SJSA1 (cell line): ENCODE results near the gene PAX1. TPM values are rescaled to one million over a fixed set of nuclear protein-coding genes. Genes with fewer than 3 reads are reported as not detected.

Experiments
- DNase-seq, 2 experiments: peaks; one replicate each; pipeline ENCODE4 v3.0.0-alpha.2; 2015 to 2020; ENCODE audit warnings: low spot score in 2 of 2, low read depth in 1 of 2
- H3K27ac ChIP-seq: fragments of 250-450 bp; sonication (Bioruptor Pico); 2 replicates; pipeline ENCODE4 v1.5.1; 2020; ENCODE audit warnings: mild to moderate bottlenecking, moderate library complexity
- H3K27me3 ChIP-seq: fragments of 250-450 bp; sonication (Bioruptor Pico); replicated peaks from 2 replicates; pipeline ENCODE4 v1.5.1; 2020; ENCODE audit warnings: mild to moderate bottlenecking, moderate library complexity
- H3K36me3 ChIP-seq: fragments of 250-450 bp; sonication (Bioruptor Pico); 2 replicates; pipeline ENCODE4 v1.5.1; 2020; ENCODE audit warnings: mild to moderate bottlenecking
- H3K4me1 ChIP-seq: fragments of 250-450 bp; sonication (Bioruptor Pico); replicated peaks from 2 replicates; pipeline ENCODE4 v1.6.1; 2021; ENCODE audit warnings: mild to moderate bottlenecking
- H3K4me3 ChIP-seq: fragments of 250-450 bp; sonication (Bioruptor Pico); 2 replicates; pipeline ENCODE4 v1.5.1; 2020; ENCODE audit warnings: mild to moderate bottlenecking
- H3K9me3 ChIP-seq: fragments of 250-450 bp; sonication (Bioruptor Pico); replicated peaks from 2 replicates; pipeline ENCODE4 v1.5.1; 2020; ENCODE audit warnings: mild to moderate bottlenecking
- total RNA-seq: library from RNA; depleted of rRNA; stranded (reverse); fragments of >200 nt; shearing (Covaris generic); gene quantifications from 2 replicates; pipeline ENCODE4 v1.2.3, GENCODE V29; 2014

The PAX1 gene
- total RNA-seq, 1 experiment from 2014 or later: not detected

DNA sequence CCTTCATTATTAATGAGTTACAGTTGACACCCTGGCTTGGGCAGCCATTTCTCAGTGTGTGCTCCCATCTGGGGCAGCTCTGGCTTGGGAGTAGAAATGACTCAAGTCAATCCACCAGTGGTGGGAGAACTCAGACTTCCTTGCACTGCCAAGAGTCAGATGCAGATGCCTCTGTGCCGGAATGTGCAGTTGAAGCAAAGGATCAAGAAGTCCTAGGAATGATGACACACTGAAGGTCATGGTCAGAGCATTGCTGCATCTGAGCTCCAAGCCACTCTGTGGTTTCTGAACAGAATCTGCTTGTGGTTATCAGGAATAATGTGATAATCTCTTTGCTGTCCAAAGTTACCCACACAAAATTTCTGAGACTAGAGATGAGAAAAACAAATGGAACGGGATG, 19.5 kb upstream of the PAX1 start:
- no peaks in the 10 kb centered on the region for H3K27me3 ChIP-seq
- no peaks in the 10 kb centered on the region for H3K36me3 ChIP-seq
- DNase-seq: no peak
- no peaks in the 10 kb centered on the region for H3K9me3 ChIP-seq
- no peaks in the 10 kb centered on the region for H3K4me1 ChIP-seq
- no peak overlapping the region for H3K4me3 ChIP-seq
- H3K27ac ChIP-seq: no peak overlapping the region

GRCh38 chr20:21693322-21693721, 12.1 kb upstream of the PAX1 start:
- no peaks in the 10 kb centered on the region for H3K27me3 ChIP-seq
- H3K36me3 ChIP-seq: no peaks in the 10 kb centered on the region
- no peaks in the 10 kb centered on the region for H3K4me1 ChIP-seq
- H3K27ac ChIP-seq: no peak overlapping the region
- no peak overlapping the region for H3K4me3 ChIP-seq
- no peak for DNase-seq
- no peaks in the 10 kb centered on the region for H3K9me3 ChIP-seq

- DNase-seq: no peak
- no peaks in the 10 kb centered on the region for H3K27me3 ChIP-seq
- H3K27ac ChIP-seq: no peak overlapping the region
- H3K36me3 ChIP-seq: no peaks in the 10 kb centered on the region
- no peaks in the 10 kb centered on the region for H3K9me3 ChIP-seq
- H3K4me1 ChIP-seq: no peaks in the 10 kb centered on the region
- H3K4me3 ChIP-seq: no peak overlapping the region
Observed at GRCh38 chr20:21698494-21699215, 6.8 kb upstream of the PAX1 start.

- H3K27me3 ChIP-seq: no peaks in the 10 kb centered on the region
- no peak overlapping the region for H3K27ac ChIP-seq
- no peak overlapping the region for H3K4me3 ChIP-seq
- H3K9me3 ChIP-seq: no peaks in the 10 kb centered on the region
- no peak for DNase-seq
- H3K4me1 ChIP-seq: no peaks in the 10 kb centered on the region
- H3K36me3 ChIP-seq: no peaks in the 10 kb centered on the region
Observed at GRCh38 chr20:21699216-21699508, 6.3 kb upstream of the PAX1 start.

- no peaks in the 10 kb centered on the region for H3K4me1 ChIP-seq
- H3K9me3 ChIP-seq: no peaks in the 10 kb centered on the region
- no peaks in the 10 kb centered on the region for H3K36me3 ChIP-seq
- no peak overlapping the region for H3K4me3 ChIP-seq
- DNase-seq: no peak
- peaks cover 5% of the 10 kb centered on the region for H3K27me3 ChIP-seq
- H3K27ac ChIP-seq: no peak overlapping the region
Observed at GRCh38 chr20:21701171-21701876, 4.1 kb upstream of the PAX1 start.

GRCh38 chr20:21702016-21702415, 3.4 kb upstream of the PAX1 start:
- Histone ChIP-seq H3K4me3 (no peak overlapping the region), H3K36me3 (no peaks in the 10 kb centered on the region), H3K4me1 (no peaks in the 10 kb centered on the region), H3K9me3 (no peaks in the 10 kb centered on the region), H3K27ac (no peak overlapping the region), H3K27me3 (peaks cover 11% of the 10 kb centered on the region)
- no peak for DNase-seq

GRCh38 chr20:21702553-21703470, 2.7 kb upstream of the PAX1 start:
- Histone ChIP-seq H3K27me3 (peaks cover 11% of the 10 kb centered on the region), H3K36me3 (no peaks in the 10 kb centered on the region), H3K27ac (no peak overlapping the region), H3K4me1 (no peaks in the 10 kb centered on the region), H3K4me3 (no peak overlapping the region), H3K9me3 (no peaks in the 10 kb centered on the region)
- no peak for DNase-seq

GRCh38 chr20:21703717-21704407, 1.6 kb upstream of the PAX1 start:
- H3K27ac ChIP-seq: no peak overlapping the region
- no peak overlapping the region for H3K4me3 ChIP-seq
- H3K36me3 ChIP-seq: no peaks in the 10 kb centered on the region
- no peak for DNase-seq
- H3K27me3 ChIP-seq: peaks cover 11% of the 10 kb centered on the region
- H3K4me1 ChIP-seq: no peaks in the 10 kb centered on the region
- H3K9me3 ChIP-seq: no peaks in the 10 kb centered on the region

- Histone ChIP-seq H3K36me3 (no peaks in the 10 kb centered on the region), H3K4me3 (no peak overlapping the region), H3K27me3 (peaks cover 11% of the 10 kb centered on the region), H3K9me3 (no peaks in the 10 kb centered on the region), H3K27ac (no peak overlapping the region), H3K4me1 (no peaks in the 10 kb centered on the region)
- no peak for DNase-seq
Observed at GRCh38 chr20:21704408-21705385, 767 bp upstream of the PAX1 start.

DNA sequence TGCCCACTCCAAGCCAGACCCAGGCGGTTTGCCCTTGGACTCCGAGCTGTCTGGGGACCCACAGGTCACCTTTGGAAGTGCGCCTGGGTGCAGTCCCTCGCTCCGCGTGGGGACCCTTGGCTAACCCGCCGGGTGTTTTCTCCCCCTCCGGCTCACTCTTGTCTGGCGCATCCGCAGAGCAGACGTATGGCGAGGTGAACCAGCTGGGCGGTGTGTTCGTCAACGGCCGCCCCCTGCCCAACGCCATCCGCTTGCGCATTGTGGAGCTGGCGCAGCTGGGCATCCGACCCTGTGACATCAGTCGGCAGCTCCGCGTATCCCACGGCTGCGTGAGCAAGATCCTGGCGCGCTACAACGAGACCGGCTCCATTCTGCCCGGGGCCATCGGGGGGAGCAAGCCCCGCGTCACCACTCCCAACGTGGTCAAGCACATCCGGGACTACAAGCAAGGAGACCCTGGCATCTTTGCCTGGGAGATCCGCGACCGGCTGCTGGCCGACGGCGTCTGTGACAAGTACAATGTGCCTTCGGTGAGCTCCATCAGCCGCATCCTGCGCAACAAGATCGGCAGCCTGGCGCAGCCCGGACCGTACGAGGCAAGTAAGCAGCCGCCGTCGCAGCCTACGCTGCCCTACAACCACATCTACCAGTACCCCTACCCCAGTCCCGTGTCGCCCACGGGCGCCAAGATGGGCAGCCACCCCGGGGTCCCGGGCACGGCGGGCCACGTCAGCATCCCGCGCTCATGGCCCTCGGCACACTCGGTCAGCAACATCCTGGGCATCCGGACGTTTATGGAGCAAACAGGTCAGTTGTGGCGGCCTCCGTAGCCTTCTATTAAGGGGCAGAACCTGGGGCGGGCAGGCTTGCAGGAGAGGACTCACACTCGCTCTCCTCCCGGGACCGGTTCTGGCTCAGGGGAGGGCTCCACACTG, 1.1 kb downstream of the PAX1 start:
- no peaks in the 10 kb centered on the region for H3K9me3 ChIP-seq
- H3K27me3 ChIP-seq: peaks cover 11% of the 10 kb centered on the region
- H3K36me3 ChIP-seq: no peaks in the 10 kb centered on the region
- no peak overlapping the region for H3K27ac ChIP-seq
- no peak for DNase-seq
- no peaks in the 10 kb centered on the region for H3K4me1 ChIP-seq
- H3K4me3 ChIP-seq: no peak overlapping the region

- no peaks in the 10 kb centered on the region for H3K36me3 ChIP-seq
- H3K9me3 ChIP-seq: no peaks in the 10 kb centered on the region
- H3K4me3 ChIP-seq: no peak overlapping the region
- H3K27me3 ChIP-seq: peaks cover 11% of the 10 kb centered on the region
- no peaks in the 10 kb centered on the region for H3K4me1 ChIP-seq
- no peak for DNase-seq
- no peak overlapping the region for H3K27ac ChIP-seq
Observed at GRCh38 chr20:21707267-21707666, 1.8 kb downstream of the PAX1 start.
